Esophagus squamous epithelium (tissue), 4 donors: ENCODE data around the gene DAAM1.

Source experiments
- POLR2A ChIP-seq, 4 donors: fragments of 450-650 bp; IDR thresholded peaks; one replicate each; pipeline ENCODE4 v1.6.1; 2017; ENCODE audit warnings: antibody characterized with exemption in 4 of 4, mild to moderate bottlenecking in 4 of 4, moderate library complexity in 3 of 4
- TF ChIP-seq, protein P1 (sequence below), 6 experiments: fragments of 450-650 bp in 4 of 6; fragments of 200-600 bp in 2 of 6; sonication (generic) in 2 of 6; IDR thresholded peaks; one replicate each; pipeline ENCODE4 v1.5.1; 2016 to 2019; ENCODE audit warnings: antibody characterized with exemption in 6 of 6, mild to moderate bottlenecking in 4 of 6, moderate library complexity in 4 of 6

DNA sequence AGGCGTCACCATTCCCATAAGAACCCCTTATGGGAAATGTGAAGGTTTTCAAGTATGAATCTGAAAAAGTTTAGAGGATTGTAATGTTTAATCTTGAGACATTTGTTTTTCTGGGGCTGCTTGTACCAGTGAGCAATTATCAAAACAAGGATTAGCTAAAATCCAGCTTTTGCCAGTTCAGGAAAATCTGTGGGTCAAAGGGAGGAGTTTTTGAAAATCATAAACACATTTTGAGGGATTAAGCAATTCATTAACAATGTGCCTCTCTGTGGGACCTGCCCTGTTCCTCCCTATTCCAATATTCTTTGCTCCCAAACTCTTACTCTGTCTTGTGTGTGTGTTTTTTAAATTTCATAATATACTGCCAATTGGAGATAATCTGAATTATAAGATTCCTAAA lies 11.7 kb upstream of the DAAM1 start:
- TF ChIP-seq, protein P1, sequence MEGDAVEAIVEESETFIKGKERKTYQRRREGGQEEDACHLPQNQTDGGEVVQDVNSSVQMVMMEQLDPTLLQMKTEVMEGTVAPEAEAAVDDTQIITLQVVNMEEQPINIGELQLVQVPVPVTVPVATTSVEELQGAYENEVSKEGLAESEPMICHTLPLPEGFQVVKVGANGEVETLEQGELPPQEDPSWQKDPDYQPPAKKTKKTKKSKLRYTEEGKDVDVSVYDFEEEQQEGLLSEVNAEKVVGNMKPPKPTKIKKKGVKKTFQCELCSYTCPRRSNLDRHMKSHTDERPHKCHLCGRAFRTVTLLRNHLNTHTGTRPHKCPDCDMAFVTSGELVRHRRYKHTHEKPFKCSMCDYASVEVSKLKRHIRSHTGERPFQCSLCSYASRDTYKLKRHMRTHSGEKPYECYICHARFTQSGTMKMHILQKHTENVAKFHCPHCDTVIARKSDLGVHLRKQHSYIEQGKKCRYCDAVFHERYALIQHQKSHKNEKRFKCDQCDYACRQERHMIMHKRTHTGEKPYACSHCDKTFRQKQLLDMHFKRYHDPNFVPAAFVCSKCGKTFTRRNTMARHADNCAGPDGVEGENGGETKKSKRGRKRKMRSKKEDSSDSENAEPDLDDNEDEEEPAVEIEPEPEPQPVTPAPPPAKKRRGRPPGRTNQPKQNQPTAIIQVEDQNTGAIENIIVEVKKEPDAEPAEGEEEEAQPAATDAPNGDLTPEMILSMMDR (IDR thresholded peaks at IDR 0.05), result no peak
- TF ChIP-seq POLR2A (IDR thresholded peaks at IDR 0.05), result no peak
